HEK293 (cell line): Measurements from ENCODE around the gene PPP6R3.
A peak's percentile ranks its signal among the peaks of the same experiment; 100 is the strongest.

ENCODE experiments used
- CTCF ChIA-PET: fragments of 350-600 bp; formaldehyde crosslinking; extraction: SDS; loops from one replicate; lab custom pipeline; 2021; ENCODE audit warnings: antibody characterized with exemption; lab: Yijun Ruan, JAX
- POLR2A ChIA-PET: fragments of 300-600 bp; formaldehyde crosslinking; extraction: SDS; loops from one replicate; lab custom pipeline; 2020; ENCODE audit warnings: antibody characterized with exemption, inconsistent platforms; lab: Yijun Ruan, JAX
- H3K27ac ChIP-seq: fragments of 200-500 bp; sonication (Bioruptor generic); 2 replicates; pipeline ENCODE4 v1.5.1; 2014; ENCODE audit warnings: low read depth, low read length, control low read depth, inconsistent platforms; ENCODE audit errors: extremely low read depth
- H3K36me3 ChIP-seq, 2 experiments: fragments of 200-500 bp in 1 of 2; sonication (Bioruptor generic) in 1 of 2; 1 replicate in 1 of 2; 2 replicates in 1 of 2; pipeline ENCODE4 v1.5.1; 2014 to 2017; ENCODE audit warnings: inconsistent platforms in 2 of 2, low read length in 2 of 2; ENCODE audit not compliant: control insufficient read depth in 2 of 2, insufficient read depth in 1 of 2
- H3K4me1 ChIP-seq: fragments of 200-500 bp; sonication (Bioruptor generic); 2 replicates; pipeline ENCODE4 v1.5.1; 2014; ENCODE audit warnings: mild to moderate bottlenecking, low read length, inconsistent platforms; ENCODE audit not compliant: control insufficient read depth, insufficient read depth
- H3K4me3 ChIP-seq: 2 replicates; pipeline ENCODE4 v1.5.1; 2011; ENCODE audit warnings: low read depth, mild to moderate bottlenecking, control low read depth, low read length, moderate library complexity
- H3K9me3 ChIP-seq: fragments of 200-500 bp; sonication (Bioruptor generic); 2 replicates; pipeline ENCODE4 v1.5.1; 2014; ENCODE audit warnings: low read depth, low read length, inconsistent platforms; ENCODE audit not compliant: control insufficient read depth, insufficient read depth
- BCL11B ChIP-seq: fragments of 450-650 bp; formaldehyde crosslinking; IDR thresholded peaks from 2 replicates; pipeline ENCODE4 v1.5.1; 2016; ENCODE audit warnings: low read depth, missing biosample characterization, missing genetic modification characterization
- GFI1B ChIP-seq: fragments of 450-650 bp; formaldehyde crosslinking; IDR thresholded peaks from 2 replicates; pipeline ENCODE4 v1.5.1; 2016; ENCODE audit warnings: missing biosample characterization, missing genetic modification characterization
- GLIS2 ChIP-seq: fragments of 450-650 bp; formaldehyde crosslinking; IDR thresholded peaks from 2 replicates; pipeline ENCODE4 v1.5.1; 2016; ENCODE audit warnings: missing biosample characterization, missing genetic modification characterization
- SETDB1 ChIP-seq: IDR thresholded peaks from one replicate; pipeline ENCODE4 v1.6.1; 2017; ENCODE audit warnings: mild to moderate bottlenecking, low read length, moderate library complexity, mixed read lengths; ENCODE audit not compliant: insufficient read length
- ZBTB7A ChIP-seq: fragments of 450-650 bp; formaldehyde crosslinking; IDR thresholded peaks from 2 replicates; pipeline ENCODE4 v1.5.1; 2016; ENCODE audit warnings: low read depth, missing biosample characterization, missing genetic modification characterization
- ZNF114 ChIP-seq: fragments of 450-650 bp; formaldehyde crosslinking; IDR thresholded peaks from 2 replicates; pipeline ENCODE4 v1.5.0; 2017; ENCODE audit warnings: missing biosample characterization, missing genetic modification characterization
- ZNF133 ChIP-seq: fragments of 450-650 bp; formaldehyde crosslinking; IDR thresholded peaks from 2 replicates; pipeline ENCODE4 v1.5.1; 2016; ENCODE audit warnings: missing biosample characterization, missing genetic modification characterization
- ZNF202 ChIP-seq: fragments of 450-650 bp; formaldehyde crosslinking; IDR thresholded peaks from 2 replicates; pipeline ENCODE4 v1.5.1; 2016; ENCODE audit warnings: missing biosample characterization, missing genetic modification characterization, borderline replicate concordance
- ZNF26 ChIP-seq: fragments of 450-650 bp; formaldehyde crosslinking; IDR thresholded peaks from 2 replicates; pipeline ENCODE4 v1.5.1; 2016; ENCODE audit warnings: missing biosample characterization, missing genetic modification characterization
- ZNF362 ChIP-seq: fragments of 450-650 bp; formaldehyde crosslinking; IDR thresholded peaks from 2 replicates; pipeline ENCODE4 v1.5.1; 2016; ENCODE audit warnings: missing biosample characterization, missing genetic modification characterization
- ZNF394 ChIP-seq: fragments of 450-650 bp; formaldehyde crosslinking; IDR thresholded peaks from 2 replicates; pipeline ENCODE4 v1.5.1; 2016; ENCODE audit warnings: missing biosample characterization, missing genetic modification characterization, mild to moderate bottlenecking, moderate library complexity, borderline replicate concordance
- ZNF404 ChIP-seq: fragments of 450-650 bp; formaldehyde crosslinking; IDR thresholded peaks from 2 replicates; pipeline ENCODE4 v1.5.1; 2017; ENCODE audit warnings: missing biosample characterization, missing genetic modification characterization
- ZNF423 ChIP-seq: fragments of 450-650 bp; formaldehyde crosslinking; IDR thresholded peaks from 2 replicates; pipeline ENCODE4 v1.5.1; 2016; ENCODE audit warnings: missing biosample characterization, missing genetic modification characterization
- ZNF521 ChIP-seq: fragments of 450-650 bp; formaldehyde crosslinking; IDR thresholded peaks from 2 replicates; pipeline ENCODE4 v1.5.1; 2017; ENCODE audit warnings: missing biosample characterization, mild to moderate bottlenecking, missing genetic modification characterization
- ZNF529 ChIP-seq: fragments of 450-650 bp; formaldehyde crosslinking; IDR thresholded peaks from 2 replicates; pipeline ENCODE4 v1.5.1; 2017; ENCODE audit warnings: missing genetic modification characterization, missing biosample characterization; ENCODE audit not compliant: insufficient replicate concordance
- ZNF561 ChIP-seq: fragments of 450-650 bp; IDR thresholded peaks from 2 replicates; pipeline ENCODE4 v1.5.1; 2018; ENCODE audit warnings: missing biosample characterization, missing genetic modification characterization, borderline replicate concordance
- ZNF571 ChIP-seq: fragments of 450-650 bp; formaldehyde crosslinking; IDR thresholded peaks from 2 replicates; pipeline ENCODE4 v1.5.0; 2017; ENCODE audit warnings: missing biosample characterization, missing genetic modification characterization
- ZNF626 ChIP-seq: fragments of 450-650 bp; sonication (Bioruptor Pico); formaldehyde crosslinking; IDR thresholded peaks from 2 replicates; pipeline ENCODE4 v1.5.1; 2018; ENCODE audit warnings: missing biosample characterization, missing genetic modification characterization, inconsistent platforms
- ZNF664 ChIP-seq: fragments of 450-650 bp; formaldehyde crosslinking; IDR thresholded peaks from 2 replicates; pipeline ENCODE4 v1.5.1; 2016; ENCODE audit warnings: missing biosample characterization, missing genetic modification characterization
- ZNF707 ChIP-seq: fragments of 450-650 bp; formaldehyde crosslinking; IDR thresholded peaks from 2 replicates; pipeline ENCODE4 v1.5.1; 2016; ENCODE audit warnings: missing biosample characterization, missing genetic modification characterization
- ZNF843 ChIP-seq: fragments of 450-650 bp; formaldehyde crosslinking; IDR thresholded peaks from 2 replicates; pipeline ENCODE4 v1.5.1; 2016; ENCODE audit warnings: missing biosample characterization, missing genetic modification characterization
- TF ChIP-seq, protein P1 (sequence below): fragments of 450-650 bp; formaldehyde crosslinking; IDR thresholded peaks from 2 replicates; pipeline ENCODE4 v1.5.1; 2016; ENCODE audit warnings: missing biosample characterization, missing genetic modification characterization
- TF ChIP-seq, protein P2 (sequence below): fragments of 450-650 bp; IDR thresholded peaks from 2 replicates; pipeline ENCODE4 v1.5.1; 2018; ENCODE audit warnings: missing biosample characterization, missing genetic modification characterization
- TF ChIP-seq, protein P3 (sequence below): fragments of 450-650 bp; formaldehyde crosslinking; IDR thresholded peaks from 2 replicates; pipeline ENCODE4 v1.5.1; 2016; ENCODE audit warnings: missing biosample characterization, missing genetic modification characterization

The PPP6R3 gene

DNA sequence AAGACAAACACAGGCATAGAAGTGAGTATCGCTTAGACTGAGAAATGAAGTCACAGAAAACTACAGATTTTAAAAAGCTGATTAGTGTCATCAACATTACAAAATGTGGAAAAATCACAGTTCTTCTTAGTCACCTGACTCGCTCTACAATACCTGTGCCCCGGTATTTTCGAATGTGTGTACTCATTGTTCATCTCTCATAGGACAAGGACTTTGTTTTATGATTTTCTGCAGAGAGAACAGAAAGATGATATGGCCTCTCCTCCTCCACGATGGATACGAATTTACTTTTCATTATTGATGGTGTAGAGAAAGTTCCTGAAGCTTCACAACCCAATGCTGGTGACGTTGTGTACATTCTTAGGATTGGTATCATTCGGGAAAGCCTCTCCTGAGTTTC is 194.4 kb downstream of the PPP6R3 start:
- POLR2A ChIA-PET: interaction anchor here (0.6 kb wide), 1 partner anchor 248 kb away, joined by 3 read pairs; no protein-coding TSS in a partner anchor
- Histone ChIP-seq H3K36me3 (no peaks in the 10 kb centered on the region), H3K9me3 (no peaks in the 10 kb centered on the region)
- CTCF ChIA-PET: interaction anchor here (1.4 kb wide), 1 partner anchor 12 kb away, joined by 3 read pairs; no protein-coding TSS in a partner anchor
- TF ChIP-seq ZNF133 (tag by site-specific recombination) (no peak), GLIS2 (tag by site-specific recombination) (no peak), SETDB1 (peak; percentile 48), ZNF26 (tag by site-specific recombination) (peak; percentile 96), GFI1B (tag by site-specific recombination) (no peak), ZNF664 (no peak), ZNF521 (no peak)
- TF ChIP-seq, all 188 proteins: peak for 2
- Histone ChIP-seq H3K4me3 (no peak overlapping the region), H3K27ac (no peak overlapping the region), H3K4me1 (peaks cover 10% of the 10 kb centered on the region)

- ChIA-PET POLR2A (no interaction called here), CTCF (interaction anchor here (1.4 kb wide), 1 partner anchor 12 kb away, joined by 3 read pairs; no protein-coding TSS in a partner anchor)
- TF ChIP-seq ZBTB7A (tag by site-specific recombination) (no peak), ZNF529 (tag by site-specific recombination) (no peak), ZNF362 (no peak), ZNF114 (tag by site-specific recombination) (no peak), SETDB1 (no peak), ZNF843 (tag by site-specific recombination) (no peak), ZNF626 (tag by site-specific recombination) (no peak), ZNF202 (tag by site-specific recombination) (no peak), BCL11B (tag by site-specific recombination) (no peak), ZNF561 (tag by site-specific recombination) (no peak), ZNF571 (tag by site-specific recombination) (no peak), ZNF707 (tag by site-specific recombination) (no peak), ZNF423 (tag by site-specific recombination) (no peak), ZNF394 (no peak), ZNF404 (no peak)
- TF ChIP-seq, protein P1, sequence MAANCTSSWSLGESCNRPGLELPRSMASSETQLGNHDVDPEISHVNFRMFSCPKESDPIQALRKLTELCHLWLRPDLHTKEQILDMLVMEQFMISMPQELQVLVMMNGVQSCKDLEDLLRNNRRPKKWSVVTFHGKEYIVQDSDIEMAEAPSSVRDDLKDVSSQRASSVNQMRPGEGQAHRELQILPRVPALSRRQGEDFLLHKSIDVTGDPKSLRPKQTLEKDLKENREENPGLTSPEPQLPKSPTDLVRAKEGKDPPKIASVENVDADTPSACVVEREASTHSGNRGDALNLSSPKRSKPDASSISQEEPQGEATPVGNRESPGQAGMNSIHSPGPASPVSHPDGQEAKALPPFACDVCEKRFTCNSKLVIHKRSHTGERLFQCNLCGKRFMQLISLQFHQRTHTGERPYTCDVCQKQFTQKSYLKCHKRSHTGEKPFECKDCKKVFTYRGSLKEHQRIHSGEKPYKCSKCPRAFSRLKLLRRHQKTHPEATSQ (tag by site-specific recombination): no peak
- TF ChIP-seq, protein P2, sequence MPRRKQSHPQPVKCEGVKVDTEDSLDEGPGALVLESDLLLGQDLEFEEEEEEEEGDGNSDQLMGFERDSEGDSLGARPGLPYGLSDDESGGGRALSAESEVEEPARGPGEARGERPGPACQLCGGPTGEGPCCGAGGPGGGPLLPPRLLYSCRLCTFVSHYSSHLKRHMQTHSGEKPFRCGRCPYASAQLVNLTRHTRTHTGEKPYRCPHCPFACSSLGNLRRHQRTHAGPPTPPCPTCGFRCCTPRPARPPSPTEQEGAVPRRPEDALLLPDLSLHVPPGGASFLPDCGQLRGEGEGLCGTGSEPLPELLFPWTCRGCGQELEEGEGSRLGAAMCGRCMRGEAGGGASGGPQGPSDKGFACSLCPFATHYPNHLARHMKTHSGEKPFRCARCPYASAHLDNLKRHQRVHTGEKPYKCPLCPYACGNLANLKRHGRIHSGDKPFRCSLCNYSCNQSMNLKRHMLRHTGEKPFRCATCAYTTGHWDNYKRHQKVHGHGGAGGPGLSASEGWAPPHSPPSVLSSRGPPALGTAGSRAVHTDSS (tag by site-specific recombination): no peak
- TF ChIP-seq, protein P3, sequence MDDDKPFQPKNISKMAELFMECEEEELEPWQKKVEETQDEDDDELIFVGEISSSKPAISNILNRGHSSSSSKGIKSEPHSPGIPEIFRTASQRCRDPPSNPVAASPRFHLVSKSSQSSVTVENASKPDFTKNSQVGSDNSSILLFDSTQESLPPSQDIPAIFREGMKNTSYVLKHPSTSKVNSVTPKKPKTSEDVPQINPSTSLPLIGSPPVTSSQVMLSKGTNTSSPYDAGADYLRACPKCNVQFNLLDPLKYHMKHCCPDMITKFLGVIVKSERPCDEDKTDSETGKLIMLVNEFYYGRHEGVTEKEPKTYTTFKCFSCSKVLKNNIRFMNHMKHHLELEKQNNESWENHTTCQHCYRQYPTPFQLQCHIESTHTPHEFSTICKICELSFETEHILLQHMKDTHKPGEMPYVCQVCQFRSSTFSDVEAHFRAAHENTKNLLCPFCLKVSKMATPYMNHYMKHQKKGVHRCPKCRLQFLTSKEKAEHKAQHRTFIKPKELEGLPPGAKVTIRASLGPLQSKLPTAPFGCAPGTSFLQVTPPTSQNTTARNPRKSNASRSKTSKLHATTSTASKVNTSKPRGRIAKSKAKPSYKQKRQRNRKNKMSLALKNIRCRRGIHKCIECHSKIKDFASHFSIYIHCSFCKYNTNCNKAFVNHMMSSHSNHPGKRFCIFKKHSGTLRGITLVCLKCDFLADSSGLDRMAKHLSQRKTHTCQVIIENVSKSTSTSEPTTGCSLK: no peak
- Histone ChIP-seq H3K36me3 (no peaks in the 10 kb centered on the region), H3K9me3 (no peaks in the 10 kb centered on the region), H3K4me3 (no peak overlapping the region), H3K27ac (no peak overlapping the region), H3K4me1 (peaks cover 10% of the 10 kb centered on the region)
These were observed 194.9 kb downstream of the PPP6R3 start for GRCh38 chr11:68655406-68655805.
